CD14-positive monocyte (primary cell): Measurements from ENCODE around the gene BORCS5. TPM values are rescaled to one million over a fixed set of nuclear protein-coding genes. Genes with fewer than 3 reads are reported as not detected.
A peak's percentile ranks its signal among the peaks of the same experiment; 100 is the strongest.

Experiments
- DNase-seq, 3 donors: peaks; one replicate each; pipeline ENCODE4 v3.0.0-alpha.2; 2011 to 2022
- H2AFZ ChIP-seq: 2 replicates; pipeline ENCODE4 v1.6.0; 2012; ENCODE audit warnings: mild to moderate bottlenecking, low read depth, low read length, inconsistent platforms; ENCODE audit not compliant: insufficient read depth, poor library complexity, severe bottlenecking
- H3K27ac ChIP-seq, 2 donors: 1 replicate in 1 of 2; 2 replicates in 1 of 2; pipeline ENCODE4 v1.5.1; 2012 to 2013; ENCODE audit warnings: low read length in 2 of 2, control low read depth in 1 of 2, inconsistent platforms in 1 of 2, low read depth in 1 of 2, mild to moderate bottlenecking in 1 of 2
- H3K27me3 ChIP-seq, 2 donors: one replicate each; pipeline versions ENCODE4 v1.6.0 to v1.6.1; 2011 to 2013; ENCODE audit warnings: low read length in 2 of 2; ENCODE audit not compliant: control insufficient read depth in 2 of 2, insufficient read depth in 2 of 2
- H3K36me3 ChIP-seq, 2 donors: replicated peaks in 1 of 2; 1 replicate in 1 of 2; 2 replicates in 1 of 2; pipeline versions ENCODE4 v1.5.1 to v1.6.1; 2012 to 2013; ENCODE audit warnings: low read length in 2 of 2, control low read depth in 1 of 2, inconsistent platforms in 1 of 2, mild to moderate bottlenecking in 1 of 2; ENCODE audit not compliant: insufficient read depth in 2 of 2, control insufficient read depth in 1 of 2
- H3K4me1 ChIP-seq, 2 donors: 1 replicate in 1 of 2; 2 replicates in 1 of 2; pipeline versions ENCODE4 v1.5.1 to v1.6.1; 2012 to 2013; ENCODE audit warnings: low read length in 2 of 2, control low read depth in 1 of 2, inconsistent platforms in 1 of 2, mild to moderate bottlenecking in 1 of 2, moderate library complexity in 1 of 2; ENCODE audit not compliant: insufficient read depth in 2 of 2, control insufficient read depth in 1 of 2
- H3K4me2 ChIP-seq: replicated peaks from 2 replicates; pipeline ENCODE3; 2012; ENCODE audit warnings: low read length, moderate library complexity, mild to moderate bottlenecking; ENCODE audit not compliant: poor library complexity, severe bottlenecking; ENCODE audit errors: extremely low read depth
- H3K4me3 ChIP-seq, 3 experiments: fragments of 200-600 bp in 1 of 3; sonication (generic) in 1 of 3; replicated peaks in 1 of 3; 1 replicate in 2 of 3; 2 replicates in 1 of 3; pipeline ENCODE4 v1.5.1; 2011 to 2013; ENCODE audit warnings: low read length in 3 of 3, mild to moderate bottlenecking in 3 of 3, control low read depth in 2 of 3, low read depth in 2 of 3, inconsistent platforms in 1 of 3, moderate library complexity in 1 of 3
- H3K79me2 ChIP-seq: 2 replicates; pipeline ENCODE4 v1.6.0; 2012; ENCODE audit warnings: mild to moderate bottlenecking, control low read depth, inconsistent platforms, low read length, moderate library complexity; ENCODE audit not compliant: insufficient read depth
- H3K9ac ChIP-seq: 2 replicates; pipeline ENCODE4 v1.6.0; 2017; ENCODE audit warnings: low read length, mild to moderate bottlenecking; ENCODE audit not compliant: insufficient read depth, poor library complexity, severe bottlenecking
- H3K9me3 ChIP-seq, 2 donors: replicated peaks in 1 of 2; 1 replicate in 1 of 2; 2 replicates in 1 of 2; pipeline versions ENCODE4 v1.5.1 to v1.6.1; 2012 to 2013; ENCODE audit warnings: low read length in 2 of 2, control low read depth in 1 of 2; ENCODE audit not compliant: control insufficient read depth in 1 of 2, insufficient read depth in 1 of 2
- H4K20me1 ChIP-seq: 2 replicates; pipeline ENCODE4 v1.6.0; 2012; ENCODE audit warnings: mild to moderate bottlenecking, low read length, control low read depth, moderate library complexity; ENCODE audit not compliant: insufficient read depth
- H3K27ac Mint-ChIP-seq, 7 donors: one replicate each; pipeline ENCODE4 v1.8.0; 2020; ENCODE audit warnings: mild to moderate bottlenecking in 7 of 7, mixed read lengths in 7 of 7, moderate library complexity in 6 of 7, inconsistent platforms in 2 of 7
- H3K27me3 Mint-ChIP-seq, 3 donors: one replicate each; pipeline ENCODE4 v1.8.0; 2021 to 2022; ENCODE audit warnings: low read depth in 3 of 3, mild to moderate bottlenecking in 3 of 3, mixed read lengths in 3 of 3, moderate library complexity in 3 of 3, inconsistent platforms in 1 of 3
- H3K36me3 Mint-ChIP-seq, 2 donors: one replicate each; pipeline ENCODE4 v1.8.0; 2020; ENCODE audit warnings: mixed read lengths in 2 of 2, inconsistent platforms in 1 of 2, mild to moderate bottlenecking in 1 of 2
- H3K4me1 Mint-ChIP-seq: one replicate; pipeline ENCODE4 v1.8.0; 2020; ENCODE audit warnings: mild to moderate bottlenecking, mixed read lengths
- H3K4me3 Mint-ChIP-seq, 2 donors: one replicate each; pipeline ENCODE4 v1.8.0; 2020; ENCODE audit warnings: mild to moderate bottlenecking in 2 of 2, mixed read lengths in 2 of 2, moderate library complexity in 1 of 2
- H3K9me3 Mint-ChIP-seq, 7 donors: one replicate each; pipeline ENCODE4 v1.8.0; 2020 to 2022; ENCODE audit warnings: mixed read lengths in 7 of 7, mild to moderate bottlenecking in 6 of 7, moderate library complexity in 6 of 7, inconsistent platforms in 2 of 7
- WGBS: methylation state at CpG from one replicate; pipeline ENCODE4 v1.1.5; 2013; ENCODE audit warnings: missing lambda C conversion rate; ENCODE audit not compliant: insufficient coverage; 5-methylcytosine and 5-hydroxymethylcytosine counted together
- intact Hi-C, 2 donors: fragments of 100-400 bp; cut with micrococcal nuclease; formaldehyde crosslinking; loops; one replicate each; pipeline versions ENCODE4 v1.15.0 to v1.15.1; 2023
- polyA plus RNA-seq, 3 donors: library from polyadenylated mRNA; depleted of rRNA in 1 of 3; unstranded in 2 of 3; stranded (reverse) in 1 of 3; fragments of 300-500 nt in 2 of 3; fragments of >200 nt in 1 of 3; fragmentation: Illumina TruSeq in 2 of 3; gene quantifications; 1 replicate in 2 of 3; 2 replicates in 1 of 3; pipeline ENCODE4 v1.2.3, GENCODE V29; 2012 to 2021
- TF ChIP-seq, protein P1 (sequence below): fragments of 200-600 bp; IDR thresholded peaks from one replicate; pipeline ENCODE4 v1.8.0; 2022; ENCODE audit warnings: antibody characterized with exemption, mild to moderate bottlenecking

Gene BORCS5
- polyA plus RNA-seq, 3 donors, result 8.5 to 15.1 (median 9.6) TPM

DNA sequence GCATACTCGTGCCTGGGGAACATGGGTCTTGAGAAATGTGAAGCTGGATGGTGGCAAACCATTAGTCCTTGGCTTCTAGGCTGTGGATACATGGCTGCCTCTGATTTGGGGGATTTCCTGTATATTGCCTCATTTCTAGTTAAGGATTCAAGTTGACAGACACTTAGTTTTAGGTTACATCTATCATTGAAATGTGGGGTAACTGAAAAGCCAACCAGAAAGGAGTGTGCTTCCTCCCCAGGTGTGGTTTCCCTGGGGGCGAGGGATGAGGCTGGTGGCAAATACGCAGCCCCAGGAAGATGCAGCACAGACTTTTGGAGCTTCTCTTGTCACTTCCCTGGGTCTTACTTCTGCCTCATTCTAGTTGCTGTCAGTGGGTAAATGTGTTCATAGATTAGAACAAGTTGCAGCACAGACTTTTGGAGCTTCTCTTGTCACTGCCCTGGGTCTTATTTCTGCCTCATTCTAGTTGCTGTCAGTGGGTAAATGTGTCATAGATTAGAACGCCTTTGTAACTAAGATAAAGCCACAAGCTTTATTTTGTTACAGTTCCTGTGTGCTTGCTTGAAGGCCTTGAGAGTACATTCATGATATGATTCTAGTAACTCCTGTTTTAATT, 85.1 kb downstream of the BORCS5 start:
- no peaks in the 10 kb centered on the region for H3K9me3 ChIP-seq
- no peak overlapping the region for H3K27ac ChIP-seq
- Mint-ChIP-seq H3K36me3 (peaks cover 10 to 16% of the 10 kb centered on the region in 2 donors), H3K27ac (peak overlapping the region in 3 of 7 donors; percentile 25 to 81 (median 43)), H3K4me3 (no peak overlapping the region), H3K27me3 (peaks cover 0 to 1% (median 0%) of the 10 kb centered on the region in 3 donors), H3K4me1 (peaks cover 12% of the 10 kb centered on the region), H3K9me3 (peaks cover 0 to 3% (median 0%) of the 10 kb centered on the region in 7 donors)
- no peaks in the 10 kb centered on the region for H3K79me2 ChIP-seq
- H3K36me3 ChIP-seq, result peaks cover 0 to 4% of the 10 kb centered on the region in 2 donors
- no peaks in the 10 kb centered on the region for H4K20me1 ChIP-seq
- 17% methylated on average over 2 of the region's 4 CpGs for WGBS
- intact Hi-C loops, result loop anchor here in 1 of 2 donors (10.0 kb wide), 2 partner anchors 57 to 123 kb away; partner anchors contain the start of gene DUSP16
- no peak overlapping the region for H3K4me2 ChIP-seq
- DNase-seq, result peak in 1 of 3 donors; percentile 42
- no peak overlapping the region for H3K9ac ChIP-seq
- no peak overlapping the region for H2AFZ ChIP-seq
- TF ChIP-seq, protein P1, sequence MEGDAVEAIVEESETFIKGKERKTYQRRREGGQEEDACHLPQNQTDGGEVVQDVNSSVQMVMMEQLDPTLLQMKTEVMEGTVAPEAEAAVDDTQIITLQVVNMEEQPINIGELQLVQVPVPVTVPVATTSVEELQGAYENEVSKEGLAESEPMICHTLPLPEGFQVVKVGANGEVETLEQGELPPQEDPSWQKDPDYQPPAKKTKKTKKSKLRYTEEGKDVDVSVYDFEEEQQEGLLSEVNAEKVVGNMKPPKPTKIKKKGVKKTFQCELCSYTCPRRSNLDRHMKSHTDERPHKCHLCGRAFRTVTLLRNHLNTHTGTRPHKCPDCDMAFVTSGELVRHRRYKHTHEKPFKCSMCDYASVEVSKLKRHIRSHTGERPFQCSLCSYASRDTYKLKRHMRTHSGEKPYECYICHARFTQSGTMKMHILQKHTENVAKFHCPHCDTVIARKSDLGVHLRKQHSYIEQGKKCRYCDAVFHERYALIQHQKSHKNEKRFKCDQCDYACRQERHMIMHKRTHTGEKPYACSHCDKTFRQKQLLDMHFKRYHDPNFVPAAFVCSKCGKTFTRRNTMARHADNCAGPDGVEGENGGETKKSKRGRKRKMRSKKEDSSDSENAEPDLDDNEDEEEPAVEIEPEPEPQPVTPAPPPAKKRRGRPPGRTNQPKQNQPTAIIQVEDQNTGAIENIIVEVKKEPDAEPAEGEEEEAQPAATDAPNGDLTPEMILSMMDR, result no peak
- H3K4me1 ChIP-seq, result peaks cover 5 to 6% of the 10 kb centered on the region in 2 donors
- H3K4me3 ChIP-seq, result no peak overlapping the region
- H3K27me3 ChIP-seq, result no peaks in the 10 kb centered on the region

DNA sequence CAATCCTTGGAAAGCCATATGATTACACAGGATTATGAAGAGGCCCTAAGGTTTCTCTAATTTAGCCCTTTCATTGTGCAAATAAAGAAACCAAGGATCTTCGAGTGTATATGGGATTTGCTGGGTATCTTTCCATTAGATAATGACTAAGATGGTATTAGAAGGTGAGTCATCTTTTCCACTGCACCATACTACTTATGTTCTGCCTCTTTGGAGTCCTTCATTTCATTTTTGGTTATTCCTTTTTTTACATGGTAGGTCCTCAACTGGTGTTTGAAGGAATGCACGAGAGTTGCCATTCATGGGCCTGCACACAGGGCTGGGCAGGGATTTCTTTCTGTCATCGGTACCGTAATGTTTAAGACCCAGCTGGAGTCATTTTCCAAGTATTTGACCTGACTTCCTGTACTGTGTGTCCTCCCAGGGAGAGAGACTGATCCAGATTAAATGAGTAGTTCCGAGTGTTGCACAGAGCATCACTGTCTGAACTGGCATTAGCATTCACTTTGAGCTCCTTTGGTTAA, 85.7 kb downstream of the BORCS5 start:
- Histone ChIP-seq H3K9me3 (no peaks in the 10 kb centered on the region), H3K4me2 (no peak overlapping the region), H3K79me2 (no peaks in the 10 kb centered on the region), H3K27me3 (no peaks in the 10 kb centered on the region), H3K4me3 (no peak overlapping the region), H2AFZ (no peak overlapping the region), H3K9ac (no peak overlapping the region), H4K20me1 (no peaks in the 10 kb centered on the region), H3K4me1 (peaks cover 7 to 10% of the 10 kb centered on the region in 2 donors), H3K36me3 (no peaks in the 10 kb centered on the region), H3K27ac (no peak overlapping the region)
- Mint-ChIP-seq H3K36me3 (peaks cover 6 to 13% of the 10 kb centered on the region in 2 donors), H3K4me3 (no peak overlapping the region), H3K27ac (peak overlapping the region in 2 of 7 donors; percentile 11 to 34), H3K9me3 (no peaks in the 10 kb centered on the region), H3K27me3 (peaks cover 0 to 1% (median 0%) of the 10 kb centered on the region in 3 donors), H3K4me1 (peaks cover 18% of the 10 kb centered on the region)
- WGBS, result 100% methylated on average over 3 of the region's 5 CpGs
- intact Hi-C loops, result loop anchor here in 1 of 2 donors (10.0 kb wide), 2 partner anchors 58 to 122 kb away; partner anchors contain the start of gene DUSP16
- peak in 1 of 3 donors; percentile 35 for DNase-seq
- TF ChIP-seq, protein P1, result no peak
